ENCODE data around the gene FHIP1B. TPM values are rescaled to one million over a fixed set of nuclear protein-coding genes. Genes with fewer than 3 reads are reported as not detected.

FHIP1B gene
- total RNA-seq, 1 experiment from 2014 or later = 32.1 TPM

DNA sequence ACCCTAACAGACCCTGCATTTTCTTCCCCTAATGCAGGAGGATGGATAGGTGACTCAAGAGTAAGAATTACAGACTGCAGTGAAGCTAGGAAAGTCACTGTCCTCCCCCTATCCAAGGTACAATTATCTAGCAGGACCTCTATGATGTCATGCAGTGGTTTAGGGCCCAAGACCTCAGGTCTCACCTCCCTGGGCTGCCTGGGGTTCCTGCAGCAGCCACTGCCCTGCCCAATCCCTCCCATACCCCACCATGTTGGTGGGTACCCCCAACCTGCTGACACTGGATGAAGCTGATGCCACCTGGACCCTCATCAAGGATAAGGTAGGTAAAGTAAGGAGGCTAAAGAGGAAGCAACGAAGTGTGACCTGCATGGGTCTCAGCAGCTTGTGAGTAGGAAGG lies 29.1 kb downstream of the FHIP1B start, which contains the start of gene C11orf42:
Gene C11orf42 (plus strand): TSS at position 192 of the 400 bp plus-strand sequence. CDS start 59 bp downstream, at position 251.
- no peak within 1 kb of the TSS for H3K9ac ChIP-seq (ENCODE audit: low read length)
- intact Hi-C loops (cut with micrococcal nuclease) = no loop called here
- no peaks in the 10 kb centered on the region for H3K9me2 ChIP-seq (ENCODE audit: insufficient read depth)
- H3K27ac ChIP-seq (ENCODE audit: low read depth, low read length) = no peak within 1 kb of the TSS
- no TSS peak for BruUV-seq (replicated peaks)
- H3K4me3 ChIP-seq (replicated peaks in 1 of 2; ENCODE audit: low read depth in 1 of 2, low read length in 2 of 2) = no peak within 1 kb of the TSS
- ChIA-PET POLR2A (no interaction called here), CTCF (no interaction called here), RAD21 (ENCODE audit: low non-redundant PET in 1 of 2, low total read pairs in 2 of 2, uncharacterized antibody in 2 of 2, unreplicated experiment in 2 of 2) (no interaction called here)
- no peak within 1 kb of the TSS for H2AFZ ChIP-seq (ENCODE audit: low read depth, low read length, poor library complexity, severe bottlenecking)
- H3K27me3 ChIP-seq (ENCODE audit: insufficient read depth, low read length) = no peaks in the 10 kb centered on the region
- TF ChIP-seq CEBPB (IDR thresholded peaks at IDR 0.05; ENCODE audit: low read depth) = no peak
- no peak for TF ChIP-seq ELF1 (IDR thresholded peaks at IDR 0.05; ENCODE audit: borderline replicate concordance, low read depth)
- TF ChIP-seq SP1 (IDR thresholded peaks at IDR 0.05; ENCODE audit: low read depth) = no peak
- TF ChIP-seq POLR2A (IDR thresholded peaks at IDR 0.05; ENCODE audit: borderline replicate concordance, extremely low read depth, insufficient read depth, insufficient read length) = no peak
- no peak for TF ChIP-seq ATF3 (IDR thresholded peaks at IDR 0.05)
- no peak for TF ChIP-seq ZFX (IDR thresholded peaks at IDR 0.05)
- no peak for TF ChIP-seq CTCF (IDR thresholded peaks at IDR 0.05 in 2 of 3, conservative IDR thresholded peaks at IDR 0.05 in 1 of 3; ENCODE audit: borderline replicate concordance in 1 of 3, insufficient read depth in 1 of 3, low read depth in 2 of 3, low read length in 2 of 3)
- no peak for TF ChIP-seq CBX3 (IDR thresholded peaks at IDR 0.05; ENCODE audit: low read depth)
- no peak for TF ChIP-seq JUND (IDR thresholded peaks at IDR 0.05)
- no peak for TF ChIP-seq POLR2AphosphoS5 (IDR thresholded peaks at IDR 0.05; ENCODE audit: low read depth, low read length)
- no peak for TF ChIP-seq TCF7L2 (IDR thresholded peaks at IDR 0.05; ENCODE audit: borderline replicate concordance, extremely low read depth, insufficient read depth, insufficient read length)
- no peak for TF ChIP-seq ZNF274 (IDR thresholded peaks at IDR 0.05; ENCODE audit: low read depth, low read length)
- TF ChIP-seq, protein P1, sequence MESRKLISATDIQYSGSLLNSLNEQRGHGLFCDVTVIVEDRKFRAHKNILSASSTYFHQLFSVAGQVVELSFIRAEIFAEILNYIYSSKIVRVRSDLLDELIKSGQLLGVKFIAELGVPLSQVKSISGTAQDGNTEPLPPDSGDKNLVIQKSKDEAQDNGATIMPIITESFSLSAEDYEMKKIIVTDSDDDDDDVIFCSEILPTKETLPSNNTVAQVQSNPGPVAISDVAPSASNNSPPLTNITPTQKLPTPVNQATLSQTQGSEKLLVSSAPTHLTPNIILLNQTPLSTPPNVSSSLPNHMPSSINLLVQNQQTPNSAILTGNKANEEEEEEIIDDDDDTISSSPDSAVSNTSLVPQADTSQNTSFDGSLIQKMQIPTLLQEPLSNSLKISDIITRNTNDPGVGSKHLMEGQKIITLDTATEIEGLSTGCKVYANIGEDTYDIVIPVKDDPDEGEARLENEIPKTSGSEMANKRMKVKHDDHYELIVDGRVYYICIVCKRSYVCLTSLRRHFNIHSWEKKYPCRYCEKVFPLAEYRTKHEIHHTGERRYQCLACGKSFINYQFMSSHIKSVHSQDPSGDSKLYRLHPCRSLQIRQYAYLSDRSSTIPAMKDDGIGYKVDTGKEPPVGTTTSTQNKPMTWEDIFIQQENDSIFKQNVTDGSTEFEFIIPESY (IDR thresholded peaks at IDR 0.05; ENCODE audit: extremely low read depth, insufficient replicate concordance, low read length) = no peak
- TF ChIP-seq, protein P2, sequence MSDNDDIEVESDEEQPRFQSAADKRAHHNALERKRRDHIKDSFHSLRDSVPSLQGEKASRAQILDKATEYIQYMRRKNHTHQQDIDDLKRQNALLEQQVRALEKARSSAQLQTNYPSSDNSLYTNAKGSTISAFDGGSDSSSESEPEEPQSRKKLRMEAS (IDR thresholded peaks at IDR 0.05) = no peak
- TF ChIP-seq EZH2 (IDR thresholded peaks at IDR 0.05) = no peak
- H3K4me2 ChIP-seq (ENCODE audit: low read length) = no peak within 1 kb of the TSS
- DNase-seq (ENCODE audit: low read depth, low spot score) = no peak
- H3K36me3 ChIP-seq (ENCODE audit: control insufficient read depth in 1 of 2, insufficient read depth in 2 of 2, low read length in 2 of 2) = no peaks in the 10 kb centered on the region; a peak in 2 of 4 replicates
- H3K9me3 ChIP-seq (ENCODE audit: control insufficient read depth in 1 of 2, insufficient read depth in 1 of 2, low read depth in 1 of 2, low read length in 2 of 2) = no peaks in the 10 kb centered on the region
- ATAC-seq = no peak
- no peaks in the 10 kb centered on the region for H4K20me1 ChIP-seq (ENCODE audit: insufficient read depth)
- H3K4me1 ChIP-seq (ENCODE audit: control insufficient read depth in 1 of 2, insufficient read depth in 2 of 2, low read length in 2 of 2) = no peaks in the 10 kb centered on the region
- no peaks in the 10 kb centered on the region for H3K79me2 ChIP-seq (ENCODE audit: insufficient read depth, low read length)

Data from HCT116 (cell line).